ENCODE data around the gene SP2.

Gene SP2

DNA sequence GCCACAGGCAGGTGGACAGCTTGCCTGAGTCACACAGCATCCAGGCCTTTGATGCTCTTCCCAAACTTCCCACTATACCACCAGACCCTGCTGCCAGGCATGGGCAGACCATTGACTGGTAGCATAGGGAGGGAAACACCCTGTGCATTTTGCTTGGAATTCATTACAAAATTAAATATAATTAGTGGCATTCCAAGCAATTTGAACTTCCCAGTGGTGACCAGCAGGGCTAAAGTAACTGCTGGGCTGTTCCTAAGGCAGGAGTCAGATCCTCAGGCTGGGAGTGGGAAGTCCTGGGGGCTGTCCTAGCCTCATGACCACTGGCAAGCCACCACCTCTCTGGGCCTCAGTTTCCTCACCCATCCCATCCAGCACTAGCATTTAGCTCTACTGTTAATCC, 57.9 kb downstream of the SP2 start:
- DNase-seq, result no peak

GRCh38 chr17:47955497-47956461, 59.7 kb downstream of the SP2 start:
- DNase-seq, result no peak

GRCh38 chr17:47956791-47957590, 61.0 kb downstream of the SP2 start:
- peak in 1 of 2 experiments; percentile 67 for DNase-seq

GRCh38 chr17:47957591-47958490, 61.8 kb downstream of the SP2 start, which contains the start of gene PRR15L:
PRR15L (minus strand) TSS chr17:47957883; CDS start chr17:47953234, 4,649 bp downstream.
- peak; percentile 98 to 99 for DNase-seq

DNA sequence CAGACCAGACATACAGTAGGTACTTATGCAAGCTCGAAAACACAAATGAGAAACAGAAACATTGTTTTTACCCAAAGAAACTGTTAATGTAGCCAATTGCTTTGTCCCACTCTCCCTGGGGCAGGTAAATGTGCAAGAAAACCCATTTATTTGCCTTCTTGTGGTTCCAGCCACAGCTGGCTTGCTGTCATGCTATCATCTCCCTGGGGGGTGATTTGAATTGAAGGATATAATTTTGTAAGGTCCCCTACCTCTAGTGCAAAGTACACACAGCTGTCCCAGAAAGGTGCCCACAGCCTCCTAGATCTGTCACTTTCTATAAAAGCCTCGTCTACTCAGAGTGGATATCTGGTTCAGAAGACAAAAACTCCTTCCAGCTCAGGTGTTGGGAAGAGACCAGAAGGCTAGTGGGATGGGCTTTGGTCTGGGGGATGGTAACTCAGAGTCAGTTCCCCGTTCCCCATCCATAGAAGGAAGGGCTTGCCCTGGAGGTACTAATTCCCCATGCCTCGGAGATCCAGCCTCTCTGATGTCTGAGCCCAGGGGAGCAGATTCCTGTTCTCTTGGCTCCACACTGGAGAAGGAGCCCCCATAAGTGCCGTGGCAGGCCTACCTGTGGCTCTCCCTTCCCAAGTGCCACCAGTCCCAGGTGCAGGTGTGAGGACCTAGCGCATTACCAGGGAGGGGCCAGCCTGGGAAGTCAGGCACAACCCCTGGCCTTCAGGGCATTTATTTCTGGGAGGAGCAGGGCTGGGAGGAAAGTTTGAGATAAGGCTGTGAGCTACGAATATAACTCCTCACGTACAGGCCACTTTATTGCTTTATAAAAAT, 64.0 kb downstream of the SP2 start:
- peak; percentile 65 to 92 for DNase-seq

GRCh38 chr17:47961406-47961805, 65.4 kb downstream of the SP2 start:
- no peak for DNase-seq

GRCh38 chr17:47962901-47963300, 66.9 kb downstream of the SP2 start:
- no peak for DNase-seq

GRCh38 chr17:47964856-47965255, 68.8 kb downstream of the SP2 start:
- DNase-seq, result no peak

DNA sequence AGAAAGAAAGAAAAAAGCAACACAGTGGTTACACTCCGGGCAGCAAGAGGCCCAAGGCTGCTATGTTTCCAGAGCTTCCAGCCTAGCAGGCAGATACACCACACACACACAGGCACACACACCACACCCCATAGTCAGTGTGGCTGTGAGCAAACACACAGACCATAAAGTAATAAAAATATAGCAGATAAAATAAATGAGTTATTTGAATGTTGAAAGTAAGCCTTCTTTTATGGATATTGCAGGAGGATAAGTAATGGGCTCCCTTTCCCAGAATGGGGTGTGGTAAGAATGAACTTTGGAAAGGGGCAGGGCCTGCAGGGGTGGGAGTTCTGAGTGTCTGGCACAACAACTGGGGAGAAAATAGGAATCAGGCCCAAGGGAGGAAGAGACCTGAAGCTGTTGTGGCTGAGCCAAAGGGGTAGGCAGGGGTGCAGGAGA, 70.1 kb downstream of the SP2 start:
- DNase-seq, result peak; percentile 53 to 55

DNA sequence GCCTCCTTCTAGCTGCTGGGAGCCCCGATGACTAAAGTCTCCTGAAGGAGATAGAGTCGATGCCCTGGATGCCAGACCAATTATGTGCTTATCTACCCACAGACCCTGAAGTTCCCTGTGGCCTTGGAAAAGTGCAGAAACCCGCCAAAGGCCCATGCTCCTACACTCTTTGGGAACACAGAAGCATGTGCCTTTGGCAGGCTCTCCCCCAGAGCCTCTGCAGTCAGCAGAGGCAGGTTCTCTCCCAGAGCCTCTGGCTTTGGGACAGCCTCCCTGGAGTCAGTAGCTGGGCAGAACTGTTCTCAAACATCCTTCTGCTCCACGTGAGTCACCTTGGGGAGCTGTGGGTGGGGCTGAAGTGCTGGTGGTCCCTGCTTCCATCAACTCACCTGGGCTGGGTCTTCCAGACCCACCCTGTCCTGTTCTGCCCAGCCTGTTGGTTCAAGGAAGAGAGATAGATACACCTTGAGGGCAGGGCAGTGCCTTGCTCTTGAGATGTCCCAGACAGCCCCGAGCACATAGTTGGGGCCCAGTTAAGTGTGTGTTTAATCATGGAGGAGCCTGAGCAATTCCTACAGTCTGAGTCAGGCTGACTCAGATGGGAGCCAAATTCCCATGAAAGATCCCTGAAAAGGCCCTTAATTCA, 71.7 kb downstream of the SP2 start:
- DNase-seq, result no peak

DNA sequence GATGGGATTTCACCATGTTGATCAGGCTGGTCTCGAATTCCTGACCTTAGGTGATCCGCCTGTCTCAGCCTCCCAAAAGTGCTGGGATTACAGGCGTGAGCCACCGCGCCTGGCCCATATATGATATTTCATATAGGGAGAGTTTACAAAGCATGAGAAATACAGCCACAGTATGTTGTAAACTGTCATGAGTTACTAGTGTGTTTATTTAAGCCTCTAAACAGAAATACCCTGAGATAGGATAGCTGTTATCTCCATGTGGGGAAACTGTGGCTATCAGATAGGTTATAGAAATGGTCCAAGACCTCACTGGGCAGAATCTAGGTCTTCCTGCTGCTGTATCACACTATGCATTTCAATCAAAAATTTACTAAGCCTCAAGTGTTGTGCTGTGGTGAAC, 72.8 kb downstream of the SP2 start:
- DNase-seq, result no peak

DNA sequence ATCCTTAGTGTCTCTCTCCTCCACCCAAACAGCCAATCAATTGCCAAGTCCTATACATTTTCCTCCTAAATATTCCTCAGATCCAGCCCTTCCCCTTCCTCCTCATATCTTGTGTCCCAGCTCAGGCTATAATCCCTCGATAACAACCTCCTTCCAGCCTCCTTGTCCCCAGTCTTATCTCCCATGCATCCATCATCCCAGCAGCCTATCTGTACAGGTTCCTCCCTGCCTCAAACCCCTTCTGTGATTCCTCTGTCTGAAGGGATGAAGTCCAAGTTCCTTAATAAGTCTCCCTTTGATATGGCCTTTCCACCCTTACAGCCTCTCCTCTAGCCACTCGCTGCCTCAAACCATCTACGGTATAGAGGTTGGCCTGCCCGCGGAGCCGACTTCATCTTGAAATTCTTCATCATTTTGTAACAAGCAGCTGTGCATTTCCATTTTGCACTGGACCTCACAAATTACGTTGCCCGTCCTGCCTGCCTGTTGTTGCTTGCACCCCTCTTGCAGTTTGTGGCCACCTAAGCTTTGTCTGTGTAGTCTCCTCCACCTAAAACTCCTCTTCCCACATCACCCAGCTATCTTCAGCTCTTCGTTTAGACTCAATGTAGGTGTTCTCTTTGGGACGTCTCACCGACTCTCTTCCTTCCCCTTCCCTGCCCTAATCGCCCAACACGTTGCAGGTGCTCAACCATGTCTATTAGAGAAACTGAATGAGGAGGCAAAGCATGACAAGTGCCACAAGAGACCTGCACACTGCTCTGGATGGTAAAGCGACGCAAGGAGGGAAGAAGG, 74.1 kb downstream of the SP2 start:
- DNase-seq, result no peak

GRCh38 chr17:47970725-47971499, 74.9 kb downstream of the SP2 start, which contains the start of gene CDK5RAP3:
CDK5RAP3 (plus strand) TSS chr17:47971113; CDS start chr17:47971147, 34 bp downstream.
- DNase-seq, result peak; percentile 99 to 100

GRCh38 chr17:47973541-47973940, 77.5 kb downstream of the SP2 start:
- DNase-seq, result no peak

DNA sequence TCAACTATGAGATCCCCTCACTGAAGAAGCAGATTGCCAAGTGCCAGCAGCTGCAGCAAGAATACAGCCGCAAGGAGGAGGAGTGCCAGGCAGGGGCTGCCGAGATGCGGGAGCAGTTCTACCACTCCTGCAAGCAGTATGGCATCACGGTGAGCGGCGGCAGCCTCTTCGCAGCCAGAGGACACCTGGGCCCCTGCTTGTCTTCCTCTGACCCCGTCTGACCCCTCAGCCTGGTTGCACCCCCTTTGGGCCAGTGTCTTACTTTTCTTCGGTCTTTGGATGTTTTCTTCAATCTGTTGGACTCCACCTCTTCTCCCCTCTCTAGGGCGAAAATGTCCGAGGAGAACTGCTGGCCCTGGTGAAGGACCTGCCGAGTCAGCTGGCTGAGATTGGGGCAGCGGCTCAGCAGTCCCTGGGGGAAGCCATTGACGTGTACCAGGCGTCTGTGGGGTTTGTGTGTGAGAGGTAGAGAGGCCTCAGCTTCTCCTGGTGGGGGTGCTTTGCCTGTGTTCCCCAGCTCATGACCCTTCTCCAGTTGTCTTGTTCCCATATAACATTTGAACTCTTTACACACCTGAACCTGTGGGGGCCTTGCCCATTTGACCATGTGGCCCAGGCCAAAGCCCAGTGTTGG, 79.3 kb downstream of the SP2 start:
- DNase-seq, result no peak

GRCh38 chr17:47975823-47976205, 79.8 kb downstream of the SP2 start:
- DNase-seq, result no peak

DNA sequence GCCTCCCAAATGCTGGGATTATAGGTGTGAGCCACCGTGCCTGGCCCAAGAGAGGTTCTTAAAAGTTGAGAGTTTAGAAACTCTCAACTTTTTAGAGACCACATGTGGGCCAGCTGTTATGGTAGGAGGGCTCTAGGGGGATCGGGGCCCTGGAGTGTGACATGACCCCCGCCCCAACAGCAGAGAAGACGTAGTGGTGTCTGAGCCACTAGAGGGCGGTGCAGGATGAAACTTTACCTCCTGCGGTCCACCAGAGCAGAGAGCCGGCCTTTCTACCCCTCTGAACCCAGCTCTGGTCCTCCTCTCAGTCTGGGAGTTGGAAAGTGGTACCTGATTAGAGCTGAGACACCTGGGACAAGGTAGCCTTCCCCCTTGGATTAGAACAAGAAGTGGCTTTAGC, 82.3 kb downstream of the SP2 start:
- peak in 1 of 2 experiments; percentile 76 for DNase-seq

All from NCI-H526 (cell line).